ENCODE data around the gene STEAP1.

Gene STEAP1

GRCh38 chr7:90210475-90210874 is 56.2 kb downstream of the STEAP1 start:
- peak overlapping the region; percentile 80 for H3K4me3 ChIP-seq (ENCODE audit: insufficient read length, low read depth)
- H3K9ac ChIP-seq (ENCODE audit: insufficient read length, low read depth): no peak overlapping the region
- TF ChIP-seq YY1 (IDR thresholded peaks at IDR 0.05; ENCODE audit: insufficient read depth, insufficient read length) (no peak), ZNF274 (IDR thresholded peaks at IDR 0.05; ENCODE audit: low read depth, low read length) (no peak), SUZ12 (IDR thresholded peaks at IDR 0.05; ENCODE audit: extremely low read depth, insufficient read depth, insufficient read length) (no peak)
- H3K9me3 ChIP-seq (ENCODE audit: insufficient read depth, low read length): no peaks in the 10 kb centered on the region
- no peaks in the 10 kb centered on the region for H3K36me3 ChIP-seq (ENCODE audit: insufficient read depth, insufficient read length, low read length)
- H3K4me1 ChIP-seq (ENCODE audit: insufficient read depth, insufficient read length): no peaks in the 10 kb centered on the region
- H3K27me3 ChIP-seq (ENCODE audit: insufficient read depth, insufficient read length): no peaks in the 10 kb centered on the region
- DNase-seq (ENCODE audit: low read depth, low spot score): no peak

- H3K36me3 ChIP-seq (ENCODE audit: insufficient read depth, insufficient read length, low read length): no peaks in the 10 kb centered on the region
- H3K4me1 ChIP-seq (ENCODE audit: insufficient read depth, insufficient read length): no peaks in the 10 kb centered on the region
- peak; percentile 3 for DNase-seq (ENCODE audit: low read depth, low spot score)
- no peaks in the 10 kb centered on the region for H3K9me3 ChIP-seq (ENCODE audit: insufficient read depth, low read length)
- H3K4me3 ChIP-seq (ENCODE audit: insufficient read length, low read depth): peak overlapping the region; percentile 80
- H3K27me3 ChIP-seq (ENCODE audit: insufficient read depth, insufficient read length): no peaks in the 10 kb centered on the region
- TF ChIP-seq SUZ12 (IDR thresholded peaks at IDR 0.05; ENCODE audit: extremely low read depth, insufficient read depth, insufficient read length) (no peak), ZNF274 (IDR thresholded peaks at IDR 0.05; ENCODE audit: low read depth, low read length) (no peak), YY1 (IDR thresholded peaks at IDR 0.05; ENCODE audit: insufficient read depth, insufficient read length) (no peak)
- H3K9ac ChIP-seq (ENCODE audit: insufficient read length, low read depth): peak overlapping the region; percentile 82
Observed at GRCh38 chr7:90210981-90211380, 56.7 kb downstream of the STEAP1 start.

- Histone ChIP-seq H3K4me1 (ENCODE audit: insufficient read depth, insufficient read length) (no peaks in the 10 kb centered on the region), H3K9me3 (ENCODE audit: insufficient read depth, low read length) (no peaks in the 10 kb centered on the region), H3K36me3 (ENCODE audit: insufficient read depth, insufficient read length, low read length) (no peaks in the 10 kb centered on the region), H3K9ac (ENCODE audit: insufficient read length, low read depth) (peak within 1 kb of the TSS; percentile 82), H3K4me3 (ENCODE audit: insufficient read length, low read depth) (peak within 1 kb of the TSS; percentile 80), H3K27me3 (ENCODE audit: insufficient read depth, insufficient read length) (no peaks in the 10 kb centered on the region)
- TF ChIP-seq SUZ12 (IDR thresholded peaks at IDR 0.05; ENCODE audit: extremely low read depth, insufficient read depth, insufficient read length) (no peak), ZNF274 (IDR thresholded peaks at IDR 0.05; ENCODE audit: low read depth, low read length) (no peak), YY1 (IDR thresholded peaks at IDR 0.05; ENCODE audit: insufficient read depth, insufficient read length) (no peak)
- peak; percentile 92 for DNase-seq (ENCODE audit: low read depth, low spot score)
Observed at GRCh38 chr7:90211391-90212148, 57.3 kb downstream of the STEAP1 start, which contains the start of gene STEAP2. TSS of gene STEAP2 (plus strand) at chr7:90211740. CDS start at chr7:90225083, 13,343 bp downstream.

GRCh38 chr7:90212149-90212495 is 57.9 kb downstream of the STEAP1 start:
- Histone ChIP-seq H3K4me3 (ENCODE audit: insufficient read length, low read depth) (peak overlapping the region; percentile 80), H3K4me1 (ENCODE audit: insufficient read depth, insufficient read length) (no peaks in the 10 kb centered on the region), H3K9ac (ENCODE audit: insufficient read length, low read depth) (peak overlapping the region; percentile 82), H3K27me3 (ENCODE audit: insufficient read depth, insufficient read length) (no peaks in the 10 kb centered on the region), H3K9me3 (ENCODE audit: insufficient read depth, low read length) (no peaks in the 10 kb centered on the region), H3K36me3 (ENCODE audit: insufficient read depth, insufficient read length, low read length) (no peaks in the 10 kb centered on the region)
- peak; percentile 3 for DNase-seq (ENCODE audit: low read depth, low spot score)
- TF ChIP-seq ZNF274 (IDR thresholded peaks at IDR 0.05; ENCODE audit: low read depth, low read length) (no peak), SUZ12 (IDR thresholded peaks at IDR 0.05; ENCODE audit: extremely low read depth, insufficient read depth, insufficient read length) (no peak), YY1 (IDR thresholded peaks at IDR 0.05; ENCODE audit: insufficient read depth, insufficient read length) (no peak)

GRCh38 chr7:90213521-90213920 is 59.3 kb downstream of the STEAP1 start:
- no peaks in the 10 kb centered on the region for H3K4me1 ChIP-seq (ENCODE audit: insufficient read depth, insufficient read length)
- no peaks in the 10 kb centered on the region for H3K36me3 ChIP-seq (ENCODE audit: insufficient read depth, insufficient read length, low read length)
- no peaks in the 10 kb centered on the region for H3K27me3 ChIP-seq (ENCODE audit: insufficient read depth, insufficient read length)
- H3K9ac ChIP-seq (ENCODE audit: insufficient read length, low read depth): no peak overlapping the region
- no peaks in the 10 kb centered on the region for H3K9me3 ChIP-seq (ENCODE audit: insufficient read depth, low read length)
- TF ChIP-seq SUZ12 (IDR thresholded peaks at IDR 0.05; ENCODE audit: extremely low read depth, insufficient read depth, insufficient read length) (no peak), YY1 (IDR thresholded peaks at IDR 0.05; ENCODE audit: insufficient read depth, insufficient read length) (no peak), ZNF274 (IDR thresholded peaks at IDR 0.05; ENCODE audit: low read depth, low read length) (no peak)
- DNase-seq (ENCODE audit: low read depth, low spot score): no peak
- H3K4me3 ChIP-seq (ENCODE audit: insufficient read length, low read depth): no peak overlapping the region
